KMS-11 (cell line): ENCODE data around the gene SCAANT1.

Experiments
- H2AFZ ChIP-seq: fragments of 200-600 bp; sonication (generic); 2 replicates; pipeline ENCODE4 v1.6.1; 2016; ENCODE audit warnings: antibody characterized with exemption, mixed run types, low read depth
- H3K27ac ChIP-seq: fragments of 200-600 bp; sonication (generic); 2 replicates; pipeline ENCODE4 v1.6.1; 2016; ENCODE audit warnings: mild to moderate bottlenecking, mixed run types
- H3K27me3 ChIP-seq: fragments of 200-600 bp; sonication (generic); 2 replicates; pipeline ENCODE4 v1.6.1; 2017; ENCODE audit warnings: mild to moderate bottlenecking, low read depth, mixed run types, moderate library complexity; ENCODE audit not compliant: insufficient read depth
- H3K36me3 ChIP-seq: fragments of 200-600 bp; sonication (generic); 2 replicates; pipeline ENCODE4 v1.6.1; 2017; ENCODE audit warnings: mild to moderate bottlenecking, mixed run types; ENCODE audit not compliant: insufficient read depth
- H3K4me1 ChIP-seq: fragments of 200-600 bp; sonication (generic); 2 replicates; pipeline ENCODE4 v1.6.1; 2016; ENCODE audit warnings: mild to moderate bottlenecking, low read depth, mixed run types; ENCODE audit not compliant: poor library complexity, severe bottlenecking
- H3K4me2 ChIP-seq: fragments of 200-600 bp; sonication (generic); 2 replicates; pipeline ENCODE4 v1.7.0; 2016; ENCODE audit warnings: mild to moderate bottlenecking, mixed run types
- H3K4me3 ChIP-seq: fragments of 200-600 bp; sonication (generic); IDR thresholded peaks from 2 replicates; pipeline ENCODE4 v1.6.1; 2017; ENCODE audit warnings: low read depth, low read length, mixed read lengths; ENCODE audit not compliant: insufficient read depth
- H3K79me2 ChIP-seq: fragments of 200-600 bp; sonication (generic); 2 replicates; pipeline ENCODE4 v1.6.1; 2016; ENCODE audit warnings: low read depth, mixed run types; ENCODE audit not compliant: insufficient read depth
- H3K9ac ChIP-seq: fragments of 200-600 bp; sonication (generic); 2 replicates; pipeline ENCODE4 v1.6.1; 2016; ENCODE audit warnings: mild to moderate bottlenecking, mixed run types
- H4K20me1 ChIP-seq: fragments of 200-600 bp; sonication (generic); 2 replicates; pipeline ENCODE4 v1.6.1; 2016; ENCODE audit warnings: mild to moderate bottlenecking, mixed run types; ENCODE audit not compliant: insufficient read depth
- CTCF ChIP-seq: fragments of 200-600 bp; sonication (generic); conservative IDR thresholded peaks from 2 replicates; pipeline ENCODE4 v1.6.1; 2017; ENCODE audit warnings: low read depth, mild to moderate bottlenecking, antibody characterized with exemption, low read length, moderate library complexity, mixed read lengths

SCAANT1 gene

GRCh38 chr3:63911873-63912767 lies at the start of gene SCAANT1:
TSS of gene SCAANT1 (minus strand) at chr3:63912383.
- H3K4me1 ChIP-seq, result peaks cover 41% of the 10 kb centered on the region
- no peaks in the 10 kb centered on the region for H3K27me3 ChIP-seq
- H3K9ac ChIP-seq, result peak within 1 kb of the TSS; percentile 71
- peak within 1 kb of the TSS; percentile 81 for H3K27ac ChIP-seq
- H3K36me3 ChIP-seq, result no peaks in the 10 kb centered on the region
- peak within 1 kb of the TSS; percentile 30 for H2AFZ ChIP-seq
- TF ChIP-seq CTCF, result no peak
- H3K4me3 ChIP-seq, result peak within 1 kb of the TSS; percentile 19
- H4K20me1 ChIP-seq, result no peaks in the 10 kb centered on the region
- peak within 1 kb of the TSS; percentile 89 for H3K4me2 ChIP-seq
- H3K79me2 ChIP-seq, result peaks cover 9% of the 10 kb centered on the region; the same call in 1 of the 2 replicates

GRCh38 chr3:63961891-63962290 lies 49.7 kb upstream of the SCAANT1 start:
- Histone ChIP-seq H3K4me2 (no peak overlapping the region), H3K79me2 (peaks cover 9% of the 10 kb centered on the region; the same call in 1 of the 2 replicates), H3K9ac (no peak overlapping the region)

GRCh38 chr3:63960048-63960711 lies 48.0 kb upstream of the SCAANT1 start:
- no peak for TF ChIP-seq CTCF
- H3K79me2 ChIP-seq, result no peaks in the 10 kb centered on the region
- no peaks in the 10 kb centered on the region for H4K20me1 ChIP-seq
- H3K36me3 ChIP-seq, result no peaks in the 10 kb centered on the region
- H3K27ac ChIP-seq, result no peak overlapping the region
- H2AFZ ChIP-seq, result no peak overlapping the region
- peaks cover 20% of the 10 kb centered on the region for H3K4me1 ChIP-seq
- no peak overlapping the region for H3K4me3 ChIP-seq
- H3K9ac ChIP-seq, result no peak overlapping the region
- H3K4me2 ChIP-seq, result no peak overlapping the region
- H3K27me3 ChIP-seq, result no peaks in the 10 kb centered on the region

More at GRCh38 chr3:63961891-63962290, 49.7 kb upstream of the SCAANT1 start:
- H3K36me3 ChIP-seq, result no peaks in the 10 kb centered on the region
- peak; percentile 34; the same call in 1 of the 2 replicates for TF ChIP-seq CTCF
- no peaks in the 10 kb centered on the region for H4K20me1 ChIP-seq
- no peak overlapping the region for H3K4me3 ChIP-seq
- peaks cover 35% of the 10 kb centered on the region for H3K4me1 ChIP-seq
- H3K27me3 ChIP-seq, result no peaks in the 10 kb centered on the region
- no peak overlapping the region for H2AFZ ChIP-seq
- no peak overlapping the region for H3K27ac ChIP-seq

- H3K36me3 ChIP-seq, result no peaks in the 10 kb centered on the region
- H3K4me3 ChIP-seq, result no peak overlapping the region
- no peak overlapping the region for H3K9ac ChIP-seq
- H2AFZ ChIP-seq, result no peak overlapping the region
- TF ChIP-seq CTCF, result no peak
- H3K79me2 ChIP-seq, result no peaks in the 10 kb centered on the region
- no peaks in the 10 kb centered on the region for H4K20me1 ChIP-seq
- peaks cover 17% of the 10 kb centered on the region for H3K4me1 ChIP-seq
- H3K27ac ChIP-seq, result no peak overlapping the region
- no peaks in the 10 kb centered on the region for H3K27me3 ChIP-seq
- H3K4me2 ChIP-seq, result no peak overlapping the region
These were observed 47.0 kb upstream of the SCAANT1 start for GRCh38 chr3:63959146-63959545.
